Measurements from ENCODE around the gene CPLX3.

The CPLX3 gene

GRCh38 chr15:74788683-74789151, 37.7 kb upstream of the CPLX3 start:
- DNase-seq: no peak

DNA sequence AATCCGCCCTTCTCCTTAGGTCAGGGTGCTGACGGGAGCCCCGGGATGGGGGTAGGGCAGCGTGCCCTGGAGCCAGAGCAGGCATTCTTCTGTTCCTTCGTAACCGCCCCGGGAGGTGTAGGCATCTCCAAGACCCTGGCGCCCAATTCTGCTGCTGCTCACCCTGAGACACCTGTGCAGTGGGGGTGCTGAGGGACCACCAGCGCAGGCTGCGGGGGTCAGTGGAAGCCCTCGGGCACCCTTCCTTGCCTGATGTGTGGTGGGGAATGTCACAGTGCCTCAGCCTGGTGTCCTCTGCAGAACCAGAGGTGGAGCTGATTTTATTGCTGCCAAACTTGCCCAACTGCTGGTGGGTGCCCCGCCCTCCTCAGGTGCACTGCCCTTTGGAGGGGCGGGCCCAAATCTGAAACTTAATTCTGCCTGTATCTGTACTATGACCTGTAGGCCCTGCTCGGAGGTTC, 37.2 kb upstream of the CPLX3 start:
- no peak for DNase-seq

DNA sequence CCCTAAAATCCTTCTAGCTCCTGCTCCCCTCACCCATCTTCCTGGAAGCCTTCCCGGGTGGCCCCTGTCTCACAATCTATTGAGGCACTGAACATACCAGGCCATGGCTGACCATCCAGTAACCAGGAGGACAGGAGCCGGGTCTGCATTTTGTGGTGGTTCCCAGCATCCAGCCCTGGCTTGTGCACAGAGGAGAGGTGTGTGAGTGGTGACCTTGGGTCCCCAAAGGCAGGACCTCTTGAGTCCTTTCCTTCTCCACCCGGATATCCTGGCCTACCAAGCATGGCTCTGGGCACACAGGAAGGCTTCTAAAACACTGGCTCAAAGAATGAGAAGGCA, 36.7 kb upstream of the CPLX3 start:
- no peak for DNase-seq

- no peak for DNase-seq
Measured at GRCh38 chr15:74790080-74790916, 36.1 kb upstream of the CPLX3 start.

GRCh38 chr15:74791007-74791406, 35.4 kb upstream of the CPLX3 start:
- DNase-seq: no peak

GRCh38 chr15:74791667-74792066, 34.8 kb upstream of the CPLX3 start:
- no peak for DNase-seq

- no peak for DNase-seq
Measured at GRCh38 chr15:74792227-74793016, 34.0 kb upstream of the CPLX3 start.

DNA sequence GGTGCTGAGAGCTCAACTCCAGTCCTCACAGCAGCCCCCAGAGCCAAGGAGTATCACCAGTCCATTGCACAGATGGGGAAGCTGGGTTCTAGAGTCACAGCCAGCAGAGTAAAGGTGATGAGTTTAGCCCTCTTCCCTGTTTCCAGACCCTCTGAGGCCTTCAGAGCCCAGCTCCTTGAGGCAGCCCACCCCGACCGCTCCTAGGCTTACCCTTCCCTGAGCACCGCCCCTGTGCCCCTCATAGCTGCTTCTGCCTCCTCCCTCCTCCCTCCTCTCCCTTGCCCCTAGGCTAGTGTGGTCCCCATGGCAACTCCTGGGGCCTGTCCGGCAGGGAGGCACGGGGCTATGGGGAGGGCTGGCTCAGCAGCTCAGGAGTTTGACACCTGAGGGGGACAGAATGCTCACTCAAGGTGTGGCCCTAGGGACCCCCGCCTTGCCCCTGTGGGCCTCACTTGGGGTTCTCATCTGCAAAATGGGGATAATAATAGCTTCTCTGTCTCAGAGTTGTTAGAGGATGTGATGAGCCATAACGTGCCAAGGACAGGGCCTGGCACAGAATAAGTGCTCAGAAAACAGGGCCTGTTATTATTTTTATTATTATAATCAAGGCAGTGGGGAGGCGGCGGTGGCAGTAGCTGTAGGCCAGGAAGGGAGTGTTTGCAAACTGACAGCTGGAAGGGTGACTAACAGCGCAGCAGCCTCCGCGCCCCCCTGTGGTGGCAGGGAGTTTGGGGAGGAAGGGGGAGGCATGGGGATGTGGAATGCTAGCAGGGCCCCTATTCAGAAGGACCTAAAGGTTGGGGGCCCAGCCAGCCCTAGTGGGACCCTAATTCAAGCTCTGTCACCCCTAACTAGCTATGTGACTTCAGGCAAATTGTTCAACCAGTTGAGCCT, 33.0 kb upstream of the CPLX3 start:
- peak; percentile 64 for DNase-seq

- DNase-seq: no peak
Measured at GRCh38 chr15:74794248-74794969, 32.0 kb upstream of the CPLX3 start.

- DNase-seq: no peak
Measured at GRCh38 chr15:74794970-74795349, 31.5 kb upstream of the CPLX3 start.

DNA sequence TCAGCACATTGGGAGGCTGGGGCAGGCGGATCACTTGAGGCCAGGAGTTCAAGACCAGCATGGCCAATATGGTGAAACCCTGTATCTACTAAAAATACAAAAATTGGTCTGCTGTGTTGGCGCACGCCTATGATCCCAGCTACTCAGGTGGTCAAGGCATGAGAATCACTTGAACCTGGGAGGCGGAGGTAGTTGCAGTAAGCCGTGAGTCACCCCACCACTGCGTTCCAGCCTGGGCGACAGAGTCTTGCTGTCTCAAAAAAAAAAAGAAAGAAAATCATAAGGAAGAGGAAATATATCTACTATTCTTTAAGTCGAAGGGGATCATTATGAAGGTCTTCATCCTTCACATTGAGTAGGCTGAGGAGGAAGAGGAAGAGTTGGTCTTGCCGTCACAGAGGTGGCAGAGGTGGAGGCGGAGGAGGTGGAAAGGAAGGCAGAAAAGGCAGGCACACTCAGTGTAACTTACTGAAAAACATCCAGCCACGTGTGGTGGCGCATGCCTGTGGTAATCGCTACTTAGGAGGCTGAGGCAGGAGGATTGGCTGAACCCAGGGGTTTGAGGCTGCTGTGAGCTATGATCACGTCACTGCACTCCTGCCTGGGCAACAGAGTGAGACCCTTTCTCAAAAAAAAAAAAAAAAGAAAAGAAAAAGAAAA, 30.3 kb upstream of the CPLX3 start:
- DNase-seq: no peak

DNA sequence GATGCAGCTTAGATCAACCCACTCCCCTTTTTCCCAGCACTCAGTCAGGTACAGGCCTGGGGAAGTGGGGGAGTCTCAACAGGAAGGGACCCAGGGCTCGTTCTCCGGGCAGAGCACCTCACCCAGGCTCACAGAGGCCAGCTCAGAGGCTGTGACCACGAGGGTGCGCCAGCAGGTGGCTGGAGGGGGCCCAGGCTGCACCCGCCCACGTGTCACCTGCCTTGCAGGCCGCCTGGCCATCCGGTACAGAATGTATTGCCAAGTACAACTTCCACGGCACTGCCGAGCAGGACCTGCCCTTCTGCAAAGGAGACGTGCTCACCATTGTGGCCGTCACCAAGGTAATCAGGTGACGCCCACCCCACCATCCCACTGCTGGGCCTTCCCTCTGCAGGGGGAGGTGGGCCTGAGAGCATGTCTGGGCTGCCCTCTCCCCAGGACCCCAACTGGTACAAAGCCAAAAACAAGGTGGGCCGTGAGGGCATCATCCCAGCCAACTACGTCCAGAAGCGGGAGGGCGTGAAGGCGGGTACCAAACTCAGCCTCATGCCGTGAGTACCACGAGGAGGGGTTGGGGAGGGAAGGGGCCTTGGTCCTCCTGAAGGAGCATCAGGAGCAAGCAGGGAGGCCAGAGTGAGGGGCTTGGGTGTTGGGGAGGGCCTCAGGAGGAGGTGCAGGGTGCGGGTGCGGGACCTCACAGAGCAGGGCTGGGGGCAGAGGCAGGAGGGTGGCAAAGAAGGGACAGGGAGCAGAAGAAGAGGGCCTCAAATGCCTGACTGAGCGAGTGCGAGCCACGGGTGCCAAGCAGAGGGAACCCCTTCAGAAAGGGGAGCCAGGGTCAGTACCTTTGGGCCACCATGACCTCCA, 27.8 kb upstream of the CPLX3 start:
- no peak for DNase-seq

DNA sequence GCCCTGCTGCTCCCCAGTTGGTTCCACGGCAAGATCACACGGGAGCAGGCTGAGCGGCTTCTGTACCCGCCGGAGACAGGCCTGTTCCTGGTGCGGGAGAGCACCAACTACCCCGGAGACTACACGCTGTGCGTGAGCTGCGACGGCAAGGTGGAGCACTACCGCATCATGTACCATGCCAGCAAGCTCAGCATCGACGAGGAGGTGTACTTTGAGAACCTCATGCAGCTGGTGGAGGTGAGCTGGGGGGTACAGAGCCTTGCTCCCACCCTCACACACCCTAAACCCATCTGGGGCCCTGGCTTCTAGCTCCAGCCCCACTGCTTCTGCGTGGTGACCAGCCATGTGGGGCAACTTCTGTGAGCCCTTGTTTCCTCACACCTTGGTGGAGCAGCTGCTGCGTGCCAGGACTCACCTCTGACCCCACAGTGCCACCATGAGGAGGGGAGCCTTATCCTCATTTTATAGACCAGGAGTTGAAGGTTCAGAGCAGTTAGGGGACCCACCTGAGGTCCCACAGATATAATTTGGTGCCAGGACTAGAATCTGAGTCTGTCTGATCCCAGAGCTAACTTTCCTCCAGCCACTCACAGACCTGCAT, 27.1 kb upstream of the CPLX3 start:
- DNase-seq: no peak

DNA sequence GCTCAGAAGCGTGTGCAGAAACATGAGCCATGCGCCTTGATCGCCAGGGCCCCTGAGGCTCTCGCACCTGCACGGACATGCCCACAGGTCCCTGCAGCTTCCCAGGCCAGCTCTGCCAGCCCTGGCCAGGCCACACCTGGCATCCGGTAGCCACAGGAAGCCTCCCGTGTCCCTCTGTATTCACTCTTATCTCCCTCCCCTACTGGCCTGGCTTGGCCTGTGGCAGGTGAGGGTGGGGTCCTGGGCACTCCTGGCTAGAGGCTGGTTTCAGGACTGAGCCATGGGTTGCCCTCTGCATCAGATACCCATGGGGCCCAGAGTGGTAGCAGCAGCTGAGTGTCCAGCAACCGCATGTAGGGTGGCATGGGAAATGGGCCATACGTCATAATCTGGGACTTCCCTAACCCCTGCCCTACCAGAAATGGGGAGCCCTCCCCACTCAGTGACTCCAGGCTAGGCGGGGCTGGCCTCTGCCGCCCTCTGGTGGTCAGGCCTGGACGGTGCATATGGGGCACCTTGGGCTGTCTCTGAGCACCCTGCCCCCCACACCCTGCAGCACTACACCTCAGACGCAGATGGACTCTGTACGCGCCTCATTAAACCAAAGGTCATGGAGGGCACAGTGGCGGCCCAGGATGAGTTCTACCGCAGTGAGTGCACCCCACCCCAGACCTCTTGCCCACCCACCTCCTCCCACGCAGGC, 26.4 kb upstream of the CPLX3 start:
- peak; percentile 81 for DNase-seq

GRCh38 chr15:74800559-74801094, 25.8 kb upstream of the CPLX3 start:
- DNase-seq: no peak

GRCh38 chr15:74801311-74801997, 25.0 kb upstream of the CPLX3 start:
- no peak for DNase-seq

- DNase-seq: no peak
Measured at GRCh38 chr15:74802290-74802689, 24.1 kb upstream of the CPLX3 start.

DNA sequence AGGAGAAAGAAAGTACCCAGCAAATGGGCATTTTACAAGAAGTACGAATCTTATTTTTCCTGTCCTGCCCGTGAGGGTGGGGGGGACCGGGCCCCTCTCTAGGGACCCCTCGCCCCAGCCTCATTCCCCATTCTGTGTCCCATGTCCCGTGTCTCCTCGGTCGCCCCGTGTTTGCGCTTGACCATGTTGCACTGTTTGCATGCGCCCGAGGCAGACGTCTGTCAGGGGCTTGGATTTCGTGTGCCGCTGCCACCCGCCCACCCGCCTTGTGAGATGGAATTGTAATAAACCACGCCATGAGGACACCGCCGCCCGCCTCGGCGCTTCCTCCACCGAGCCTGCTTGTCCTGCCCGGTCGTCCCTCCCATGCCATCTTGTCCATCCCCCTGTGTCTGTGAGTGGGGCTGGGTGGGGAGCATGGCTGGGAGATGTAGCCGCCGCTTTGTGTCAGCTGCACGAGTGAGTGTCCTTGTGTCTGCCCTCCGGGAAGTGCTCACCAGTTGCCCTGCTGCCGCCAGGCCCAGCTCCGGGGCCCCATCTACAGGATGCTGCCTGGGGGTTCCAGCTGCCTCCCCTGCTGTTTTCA, 23.5 kb upstream of the CPLX3 start:
- DNase-seq: no peak
